GM12891 (cell line): ENCODE measurements around the gene CARD19.

Experiments used
- POLR2A ChIP-seq: IDR thresholded peaks from 2 replicates; pipeline ENCODE4 v1.6.1; 2011; ENCODE audit warnings: low read depth, low read length, control low read depth
- POLR2AphosphoS5 ChIP-seq: IDR thresholded peaks from 2 replicates; pipeline ENCODE4 v1.6.1; 2011; ENCODE audit warnings: low read depth, low read length, control low read depth

DNA sequence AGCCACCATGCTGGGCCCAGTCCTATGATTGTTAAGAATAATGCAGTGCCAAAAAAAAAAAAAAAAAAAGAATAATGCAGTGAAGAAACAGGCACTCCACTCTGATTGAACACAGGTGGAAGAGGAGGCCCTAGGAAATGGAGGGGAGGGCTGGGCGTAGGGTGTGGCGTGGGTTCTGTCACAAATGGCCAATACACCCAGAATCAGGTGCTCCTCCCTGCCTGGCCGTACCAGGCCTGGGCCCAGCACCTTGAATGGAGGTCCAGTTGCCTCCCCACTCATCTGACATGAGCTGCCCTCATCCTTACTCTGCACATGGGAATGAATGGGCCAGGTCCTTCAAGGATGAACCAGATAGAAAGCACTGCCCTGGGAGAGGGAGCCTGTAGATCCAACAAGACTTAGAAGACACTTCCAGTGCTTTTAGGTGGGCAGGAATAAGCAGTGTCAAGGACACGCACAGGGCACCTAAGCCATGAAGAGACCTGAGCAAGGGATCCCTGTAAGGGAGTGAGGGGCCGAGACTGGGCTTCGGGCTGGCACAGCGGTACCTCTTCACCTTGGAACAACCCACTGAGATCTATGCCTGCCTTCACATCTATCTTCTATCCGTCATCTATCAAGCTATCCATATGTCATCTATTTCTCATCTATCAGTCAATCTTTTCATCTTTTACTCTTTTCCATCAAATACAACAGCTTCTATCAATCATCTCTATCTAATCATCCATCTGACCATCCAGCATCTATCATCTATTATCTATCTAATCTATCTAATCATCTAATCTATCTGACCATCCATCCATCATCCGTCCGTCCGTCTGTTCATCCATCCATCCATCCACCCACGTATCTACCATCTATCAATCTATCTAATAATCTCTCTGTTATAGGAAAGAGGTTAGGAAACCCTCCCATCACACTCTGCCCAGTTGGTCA lies 22.2 kb downstream of the CARD19 start:
- no peak for TF ChIP-seq POLR2A
- no peak for TF ChIP-seq POLR2AphosphoS5
